Transverse colon (tissue), 4 donors: ENCODE results near the gene ENG. TPM values are rescaled to one million over a fixed set of nuclear protein-coding genes. Genes with fewer than 3 reads are reported as not detected.
A peak's percentile ranks its signal among the peaks of the same experiment; 100 is the strongest.

Source experiments
- DNase-seq: peaks from one replicate; pipeline ENCODE4 v3.0.0-alpha.2; 2019
- H3K27ac ChIP-seq, 4 donors: fragments of 200-600 bp; sonication (generic); 2 replicates each; pipeline ENCODE4 v1.5.1; 2016 to 2018; ENCODE audit warnings: inconsistent platforms in 4 of 4
- H3K27me3 ChIP-seq: fragments of 200-600 bp; sonication (generic); 2 replicates; pipeline ENCODE4 v1.5.1; 2017; ENCODE audit warnings: inconsistent platforms
- H3K36me3 ChIP-seq, 4 donors: fragments of 200-600 bp; sonication (generic); 2 replicates each; pipeline ENCODE4 v1.5.1; 2017 to 2019; ENCODE audit warnings: inconsistent platforms in 4 of 4
- H3K4me1 ChIP-seq, 4 donors: fragments of 200-600 bp; sonication (generic); 2 replicates each; pipeline ENCODE4 v1.5.1; 2017 to 2020; ENCODE audit warnings: inconsistent platforms in 4 of 4
- H3K4me3 ChIP-seq, 4 donors: fragments of 200-600 bp; sonication (generic); 1 replicate in 1 of 4; 2 replicates in 3 of 4; pipeline versions ENCODE4 v1.5.1 to v1.6.1; 2017 to 2019; ENCODE audit warnings: inconsistent platforms in 4 of 4
- H3K9me3 ChIP-seq, 2 donors: fragments of 200-600 bp; sonication (generic); 2 replicates each; pipeline ENCODE4 v1.5.1; 2017 to 2019; ENCODE audit warnings: inconsistent platforms in 2 of 2
- EP300 ChIP-seq: sonication (generic); formaldehyde crosslinking; IDR thresholded peaks from one replicate; pipeline ENCODE4 v1.6.1; 2017; ENCODE audit warnings: antibody characterized with exemption, low read depth
- POLR2A ChIP-seq: fragments of 450-650 bp; IDR thresholded peaks from one replicate; pipeline ENCODE4 v1.6.1; 2016; ENCODE audit warnings: antibody characterized with exemption, mild to moderate bottlenecking, moderate library complexity
- POLR2AphosphoS5 ChIP-seq, 3 donors: sonication (generic); formaldehyde crosslinking; IDR thresholded peaks; one replicate each; pipeline ENCODE4 v1.6.1; 2016; ENCODE audit warnings: antibody characterized with exemption in 3 of 3
- WGBS, 2 donors: methylation state at CpG; one replicate each; pipeline ENCODE4 v1.1.5; 2018; ENCODE audit warnings: low coverage in 1 of 2; 5-methylcytosine and 5-hydroxymethylcytosine counted together
- in situ Hi-C, 4 donors: fragments of 200-750 bp; cut with MboI; loops; one replicate each; pipeline versions ENCODE4 v1.15.0 to v1.15.1; 2017; ENCODE audit warnings: low sequenced_read_pairs in 3 of 4, low pct_ligation_motif_present in 1 of 4, low pct_unique_long_range_greater_than_20kb in 1 of 4
- intact Hi-C: fragments of 100-400 bp; cut with DNase I; formaldehyde crosslinking; loops from one replicate; pipeline ENCODE4 v1.15.1; 2023; ENCODE audit warnings: low total_unique reads
- total RNA-seq, 4 donors: library from RNA; depleted of rRNA; stranded (reverse); fragments of >200 nt; gene quantifications; one replicate each; pipeline ENCODE4 v1.1.0, GENCODE V29; 2016
- TF ChIP-seq, protein P1 (sequence below), 5 experiments: fragments of 200-600 bp in 3 of 5; fragments of 450-650 bp in 2 of 5; sonication (generic) in 3 of 5; IDR thresholded peaks; 1 replicate in 2 of 5; 2 replicates in 3 of 5; pipeline ENCODE4 v1.5.1; 2016 to 2017; ENCODE audit warnings: antibody characterized with exemption in 5 of 5, inconsistent platforms in 3 of 5, mild to moderate bottlenecking in 2 of 5, moderate library complexity in 1 of 5

The ENG gene
- total RNA-seq, 4 donors from 2014 or later: 10.6 to 23.9 (median 17.0) TPM

DNA sequence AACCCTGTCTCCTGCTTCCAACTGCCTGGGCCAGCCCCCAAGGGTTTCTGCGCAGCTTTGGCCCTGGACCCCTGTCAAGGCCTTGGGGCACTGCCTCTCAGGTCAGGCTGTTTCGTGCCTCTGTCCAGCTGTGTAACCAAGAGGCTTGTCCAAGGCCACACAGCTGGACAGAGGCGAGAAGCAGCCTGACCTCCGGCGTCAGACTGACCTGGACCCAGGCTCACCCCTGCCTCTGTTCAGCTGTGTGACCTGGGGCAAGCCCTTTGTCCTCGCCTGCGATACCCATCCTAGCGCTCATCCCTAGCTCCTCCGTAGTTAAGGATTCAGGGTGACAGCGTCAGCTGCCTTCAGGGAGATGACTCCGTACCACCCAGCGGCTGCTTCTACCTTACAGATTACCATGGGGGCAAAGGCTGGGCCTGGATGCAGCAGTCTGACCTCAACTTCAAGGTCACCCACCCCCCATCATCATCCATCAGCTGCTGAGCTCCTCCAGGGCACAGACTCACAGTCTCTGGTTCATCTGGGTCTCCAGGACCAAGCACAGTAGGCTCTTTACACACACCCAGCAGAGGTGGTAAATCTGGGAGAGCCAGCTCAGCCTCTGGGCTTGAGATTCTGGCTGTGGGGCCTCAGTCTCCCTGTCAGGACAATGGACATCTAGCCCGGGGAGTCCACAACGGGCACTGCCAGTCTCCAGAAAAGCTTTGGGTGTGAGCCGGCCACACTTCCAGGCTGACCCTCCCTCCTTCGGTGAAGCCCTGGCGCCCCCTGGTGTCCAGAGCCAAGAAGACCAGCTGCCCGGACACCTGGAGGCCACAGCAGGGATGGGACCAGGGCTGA, 15.1 kb upstream of the ENG start:
- 72% methylated on average over 15 of the region's 18 CpGs; no CpG with 5 or more reads in 1 of the 2 donors for WGBS, 2 donors
- H3K27ac ChIP-seq: no peak overlapping the region
- intact Hi-C loops (loop anchor here (5.0 kb wide), 1 partner anchor 277 kb away; no protein-coding TSS in a partner anchor), in situ Hi-C loops (loop anchor here in 1 of 4 donors (10.0 kb wide), 2 partner anchors 135 to 275 kb away; partner anchors contain the start of gene TOR2A)
- DNase-seq: peak; percentile 92
- TF ChIP-seq, protein P1, sequence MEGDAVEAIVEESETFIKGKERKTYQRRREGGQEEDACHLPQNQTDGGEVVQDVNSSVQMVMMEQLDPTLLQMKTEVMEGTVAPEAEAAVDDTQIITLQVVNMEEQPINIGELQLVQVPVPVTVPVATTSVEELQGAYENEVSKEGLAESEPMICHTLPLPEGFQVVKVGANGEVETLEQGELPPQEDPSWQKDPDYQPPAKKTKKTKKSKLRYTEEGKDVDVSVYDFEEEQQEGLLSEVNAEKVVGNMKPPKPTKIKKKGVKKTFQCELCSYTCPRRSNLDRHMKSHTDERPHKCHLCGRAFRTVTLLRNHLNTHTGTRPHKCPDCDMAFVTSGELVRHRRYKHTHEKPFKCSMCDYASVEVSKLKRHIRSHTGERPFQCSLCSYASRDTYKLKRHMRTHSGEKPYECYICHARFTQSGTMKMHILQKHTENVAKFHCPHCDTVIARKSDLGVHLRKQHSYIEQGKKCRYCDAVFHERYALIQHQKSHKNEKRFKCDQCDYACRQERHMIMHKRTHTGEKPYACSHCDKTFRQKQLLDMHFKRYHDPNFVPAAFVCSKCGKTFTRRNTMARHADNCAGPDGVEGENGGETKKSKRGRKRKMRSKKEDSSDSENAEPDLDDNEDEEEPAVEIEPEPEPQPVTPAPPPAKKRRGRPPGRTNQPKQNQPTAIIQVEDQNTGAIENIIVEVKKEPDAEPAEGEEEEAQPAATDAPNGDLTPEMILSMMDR (IDR thresholded peaks at IDR 0.05): peak; percentile 80 to 97 (median 88)
- TF ChIP-seq EP300: no peak
- peak in 1 of 3 donors; percentile 20 for TF ChIP-seq POLR2AphosphoS5 (IDR thresholded peaks at IDR 0.05)
- no peaks in the 10 kb centered on the region for H3K36me3 ChIP-seq
- no peaks in the 10 kb centered on the region for H3K9me3 ChIP-seq
- no peaks in the 10 kb centered on the region for H3K27me3 ChIP-seq
- H3K4me1 ChIP-seq: peaks cover 5 to 11% (median 9%) of the 10 kb centered on the region in 4 donors
- no peak overlapping the region for H3K4me3 ChIP-seq

DNA sequence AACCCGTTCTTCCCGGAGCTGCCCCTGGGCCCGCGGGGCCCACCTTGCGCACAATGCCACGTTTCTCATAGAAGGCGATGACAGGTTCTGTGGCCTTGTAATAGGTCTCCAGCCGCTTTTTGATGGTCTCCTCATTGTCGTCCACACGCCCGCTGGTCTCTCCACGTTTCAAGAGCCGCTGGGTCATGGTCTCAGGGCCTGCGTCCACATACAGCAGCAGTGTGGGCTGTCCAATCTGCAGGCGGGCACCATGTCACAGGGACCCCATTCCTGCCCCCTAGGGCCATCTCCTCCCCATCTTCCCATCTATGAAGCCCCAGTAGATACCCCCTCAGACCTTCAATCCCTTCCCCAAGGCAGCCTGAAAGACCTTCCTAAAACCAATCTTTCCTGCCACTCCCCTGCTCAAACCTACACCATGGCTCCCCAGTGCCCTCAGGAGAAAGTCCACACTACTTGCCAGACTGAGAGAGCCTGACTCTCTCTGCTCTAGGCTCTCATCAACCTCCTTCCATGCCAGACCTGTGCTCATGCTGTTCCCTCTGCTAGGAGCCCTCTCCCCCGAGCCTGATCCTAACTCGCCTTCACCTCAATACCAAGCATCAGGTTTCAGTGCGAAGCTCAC, 13.9 kb upstream of the ENG start:
- 93 to 94% methylated on average over 3 to 15 of the region's 18 CpGs for WGBS, 2 donors
- Histone ChIP-seq H3K36me3 (no peaks in the 10 kb centered on the region), H3K4me3 (no peak overlapping the region), H3K27me3 (no peaks in the 10 kb centered on the region), H3K4me1 (peaks cover 0 to under 1% (median 0%) of the 10 kb centered on the region in 4 donors), H3K9me3 (no peaks in the 10 kb centered on the region), H3K27ac (no peak overlapping the region)
- in situ Hi-C loops: loop anchor here in 1 of 4 donors (10.0 kb wide), 2 partner anchors 134 to 274 kb away; partner anchors contain the start of gene TOR2A
- intact Hi-C loops: no loop called here
- TF ChIP-seq POLR2AphosphoS5 (IDR thresholded peaks at IDR 0.05) (no peak), EP300 (no peak)
- TF ChIP-seq, protein P1 (IDR thresholded peaks at IDR 0.05): no peak
- DNase-seq: no peak

DNA sequence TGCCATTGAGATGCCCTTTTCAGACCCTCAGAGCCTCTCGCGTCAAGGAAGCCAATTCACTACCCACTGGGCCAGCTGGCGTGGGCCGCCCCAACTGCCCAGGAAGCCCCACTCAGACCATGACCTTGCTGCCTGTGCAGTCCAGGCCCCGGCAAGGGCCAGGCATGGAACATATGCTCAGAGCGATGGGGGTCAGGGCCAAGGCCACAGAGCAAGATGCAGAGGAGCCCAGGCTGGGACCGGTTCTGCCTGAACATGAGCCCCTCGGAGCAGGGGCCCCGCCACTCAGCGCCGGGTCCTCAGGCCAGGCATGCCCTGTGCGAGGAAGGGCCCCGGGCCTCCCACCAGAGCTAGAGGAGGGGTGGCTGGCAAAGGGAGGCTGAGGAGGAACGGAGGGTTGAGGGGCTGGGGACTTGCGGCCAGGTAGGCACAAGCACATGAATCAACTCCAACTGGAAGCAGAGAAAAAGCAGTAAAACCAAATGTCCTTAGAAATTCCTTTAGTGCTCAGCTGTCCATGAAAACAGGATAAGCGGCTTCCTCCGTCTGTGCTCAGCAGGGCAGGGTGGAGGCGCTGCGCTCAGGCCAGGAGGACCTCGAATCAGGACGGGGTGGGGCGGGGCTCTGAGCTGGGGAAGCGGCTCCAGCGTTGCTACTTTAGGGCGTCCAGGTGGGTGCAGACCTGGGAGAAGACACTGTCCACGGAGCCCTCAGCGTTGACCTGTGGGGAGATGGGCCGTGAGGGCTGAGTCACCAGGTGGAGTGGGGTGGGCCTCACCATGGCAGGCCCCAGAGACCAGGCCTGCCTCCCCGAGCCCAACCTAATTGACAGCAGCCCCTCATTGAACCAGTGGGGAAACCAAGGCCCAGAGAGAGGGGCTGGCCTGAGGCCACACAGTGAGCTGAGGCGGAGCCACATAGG, 13.2 kb upstream of the ENG start:
- Histone ChIP-seq H3K27ac (peak overlapping the region in 1 of 4 donors; percentile 1), H3K9me3 (no peaks in the 10 kb centered on the region), H3K4me1 (peaks cover 0 to 2% (median under 1%) of the 10 kb centered on the region in 4 donors), H3K27me3 (no peaks in the 10 kb centered on the region), H3K36me3 (no peaks in the 10 kb centered on the region), H3K4me3 (no peak overlapping the region)
- WGBS, 2 donors: 88 to 100% methylated on average over 3 to 29 of the region's 30 CpGs
- intact Hi-C loops (no loop called here), in situ Hi-C loops (loop anchor here in 1 of 4 donors (10.0 kb wide), 2 partner anchors 133 to 273 kb away; partner anchors contain the start of gene TOR2A)
- no peak for TF ChIP-seq POLR2AphosphoS5 (IDR thresholded peaks at IDR 0.05)
- no peak for TF ChIP-seq EP300
- TF ChIP-seq POLR2A: no peak
- TF ChIP-seq, protein P1 (IDR thresholded peaks at IDR 0.05): no peak
- DNase-seq: no peak
